ENCODE measurements around the gene MMEL1.

The MMEL1 gene

DNA sequence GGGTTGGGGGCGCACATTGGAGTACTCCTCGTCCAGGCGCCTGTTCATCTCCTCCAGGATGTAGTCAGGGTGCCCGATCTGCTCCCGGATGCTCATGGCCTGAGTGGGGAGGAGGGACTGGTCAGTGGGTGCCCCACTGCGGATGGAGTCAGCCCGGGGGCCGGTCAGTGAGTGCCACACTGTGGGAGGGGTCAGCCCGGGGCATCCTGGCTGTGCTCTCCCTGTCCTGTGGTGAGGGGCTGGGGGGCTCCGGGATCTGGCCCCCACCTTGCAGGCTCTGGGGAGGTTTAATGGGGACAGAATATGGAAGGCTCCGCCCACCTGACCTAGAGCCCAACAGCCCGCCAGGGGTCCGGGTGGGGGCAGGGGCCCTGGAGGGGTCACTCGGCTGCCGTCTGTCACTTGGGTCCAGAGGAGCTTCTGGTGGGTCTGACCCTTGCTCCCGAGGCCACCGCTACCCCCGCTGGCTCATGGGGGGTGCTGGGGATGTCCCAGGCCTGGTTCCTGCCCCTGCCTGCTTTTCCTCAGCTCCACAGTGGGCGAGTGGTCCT is 37.5 kb downstream of the MMEL1 start:
- TF ChIP-seq, protein P1, sequence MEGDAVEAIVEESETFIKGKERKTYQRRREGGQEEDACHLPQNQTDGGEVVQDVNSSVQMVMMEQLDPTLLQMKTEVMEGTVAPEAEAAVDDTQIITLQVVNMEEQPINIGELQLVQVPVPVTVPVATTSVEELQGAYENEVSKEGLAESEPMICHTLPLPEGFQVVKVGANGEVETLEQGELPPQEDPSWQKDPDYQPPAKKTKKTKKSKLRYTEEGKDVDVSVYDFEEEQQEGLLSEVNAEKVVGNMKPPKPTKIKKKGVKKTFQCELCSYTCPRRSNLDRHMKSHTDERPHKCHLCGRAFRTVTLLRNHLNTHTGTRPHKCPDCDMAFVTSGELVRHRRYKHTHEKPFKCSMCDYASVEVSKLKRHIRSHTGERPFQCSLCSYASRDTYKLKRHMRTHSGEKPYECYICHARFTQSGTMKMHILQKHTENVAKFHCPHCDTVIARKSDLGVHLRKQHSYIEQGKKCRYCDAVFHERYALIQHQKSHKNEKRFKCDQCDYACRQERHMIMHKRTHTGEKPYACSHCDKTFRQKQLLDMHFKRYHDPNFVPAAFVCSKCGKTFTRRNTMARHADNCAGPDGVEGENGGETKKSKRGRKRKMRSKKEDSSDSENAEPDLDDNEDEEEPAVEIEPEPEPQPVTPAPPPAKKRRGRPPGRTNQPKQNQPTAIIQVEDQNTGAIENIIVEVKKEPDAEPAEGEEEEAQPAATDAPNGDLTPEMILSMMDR (conservative IDR thresholded peaks at IDR 0.05; ENCODE audit: low read depth, low read length): no peak
- H2AFZ ChIP-seq (ENCODE audit: low read depth): no peak overlapping the region
- H4K20me1 ChIP-seq (ENCODE audit: insufficient read depth): no peaks in the 10 kb centered on the region
- no peaks in the 10 kb centered on the region for H3K4me1 ChIP-seq (ENCODE audit: low read depth, poor library complexity, severe bottlenecking)
- H3K79me2 ChIP-seq (ENCODE audit: insufficient read depth, low read depth): no peaks in the 10 kb centered on the region
- no peak overlapping the region for H3K4me3 ChIP-seq (IDR thresholded peaks at IDR 0.05; ENCODE audit: insufficient read depth, low read depth, low read length)
- no peak overlapping the region for H3K9ac ChIP-seq
- H3K27me3 ChIP-seq (ENCODE audit: insufficient read depth, low read depth): peaks cover 81% of the 10 kb centered on the region
- H3K27ac ChIP-seq: no peak overlapping the region
- no peaks in the 10 kb centered on the region for H3K36me3 ChIP-seq (ENCODE audit: insufficient read depth)
- no peak overlapping the region for H3K4me2 ChIP-seq

- no peaks in the 10 kb centered on the region for H3K79me2 ChIP-seq (ENCODE audit: insufficient read depth, low read depth)
- H2AFZ ChIP-seq (ENCODE audit: low read depth): no peak overlapping the region
- H3K4me1 ChIP-seq (ENCODE audit: low read depth, poor library complexity, severe bottlenecking): no peaks in the 10 kb centered on the region
- H3K36me3 ChIP-seq (ENCODE audit: insufficient read depth): no peaks in the 10 kb centered on the region
- H3K4me3 ChIP-seq (IDR thresholded peaks at IDR 0.05; ENCODE audit: insufficient read depth, low read depth, low read length): no peak overlapping the region
- no peak overlapping the region for H3K4me2 ChIP-seq
- H4K20me1 ChIP-seq (ENCODE audit: insufficient read depth): no peaks in the 10 kb centered on the region
- H3K27ac ChIP-seq: no peak overlapping the region
- no peak overlapping the region for H3K9ac ChIP-seq
- TF ChIP-seq, protein P1 (conservative IDR thresholded peaks at IDR 0.05; ENCODE audit: low read depth, low read length): no peak
- H3K27me3 ChIP-seq (ENCODE audit: insufficient read depth, low read depth): peaks cover 80% of the 10 kb centered on the region
Measured at GRCh38 chr1:2594641-2595131, 38.1 kb downstream of the MMEL1 start.

DNA sequence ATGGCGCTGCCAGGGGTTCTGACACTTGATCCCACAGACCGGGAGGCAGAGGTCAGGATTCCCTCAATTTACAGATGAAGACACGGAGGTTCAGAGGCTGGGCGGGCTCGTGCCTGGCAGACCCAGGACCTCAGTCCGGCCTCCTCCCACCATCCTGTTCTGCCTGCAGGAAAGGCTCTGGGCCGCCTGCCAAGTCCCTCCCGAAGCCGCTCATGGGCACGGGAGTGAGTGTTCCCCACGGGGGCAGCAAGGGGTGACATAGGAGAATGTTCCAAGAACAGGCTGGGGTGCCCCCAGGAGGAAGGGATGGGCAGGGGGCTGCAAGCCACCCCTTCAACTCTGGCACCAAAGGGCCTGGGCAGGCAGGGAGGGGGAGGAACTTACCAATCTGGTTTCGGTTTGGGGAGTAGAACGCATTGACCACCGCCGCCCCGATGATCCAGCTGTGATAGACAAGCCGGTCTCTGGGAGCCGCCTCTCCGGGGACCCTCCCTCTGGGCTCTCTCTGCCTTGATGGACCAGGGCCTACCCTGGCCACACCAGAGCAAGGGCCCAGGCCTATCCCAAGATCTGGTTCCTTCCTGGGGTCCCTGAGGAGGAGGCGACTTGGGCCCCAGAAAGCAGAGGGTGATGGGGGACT is 38.7 kb downstream of the MMEL1 start:
- TF ChIP-seq, protein P1 (conservative IDR thresholded peaks at IDR 0.05; ENCODE audit: low read depth, low read length): no peak
- H3K4me2 ChIP-seq: no peak overlapping the region

GRCh38 chr1:2593251-2593878 is 39.5 kb downstream of the MMEL1 start:
- Histone ChIP-seq H3K36me3 (ENCODE audit: insufficient read depth) (no peaks in the 10 kb centered on the region), H3K4me3 (IDR thresholded peaks at IDR 0.05; ENCODE audit: insufficient read depth, low read depth, low read length) (no peak overlapping the region), H3K4me1 (ENCODE audit: low read depth, poor library complexity, severe bottlenecking) (no peaks in the 10 kb centered on the region), H3K27ac (no peak overlapping the region), H3K9ac (no peak overlapping the region), H3K79me2 (ENCODE audit: insufficient read depth, low read depth) (no peaks in the 10 kb centered on the region), H3K27me3 (ENCODE audit: insufficient read depth, low read depth) (peaks cover 71% of the 10 kb centered on the region), H4K20me1 (ENCODE audit: insufficient read depth) (no peaks in the 10 kb centered on the region), H2AFZ (ENCODE audit: low read depth) (no peak overlapping the region), H3K4me2 (no peak overlapping the region)
- TF ChIP-seq, protein P1 (conservative IDR thresholded peaks at IDR 0.05; ENCODE audit: low read depth, low read length): no peak

More for the DNA sequence above, 38.7 kb downstream of the MMEL1 start:
- Histone ChIP-seq H4K20me1 (ENCODE audit: insufficient read depth) (no peaks in the 10 kb centered on the region), H3K4me1 (ENCODE audit: low read depth, poor library complexity, severe bottlenecking) (no peaks in the 10 kb centered on the region), H2AFZ (ENCODE audit: low read depth) (no peak overlapping the region), H3K36me3 (ENCODE audit: insufficient read depth) (no peaks in the 10 kb centered on the region), H3K27me3 (ENCODE audit: insufficient read depth, low read depth) (peaks cover 75% of the 10 kb centered on the region), H3K9ac (no peak overlapping the region), H3K4me3 (IDR thresholded peaks at IDR 0.05; ENCODE audit: insufficient read depth, low read depth, low read length) (no peak overlapping the region), H3K79me2 (ENCODE audit: insufficient read depth, low read depth) (no peaks in the 10 kb centered on the region), H3K27ac (no peak overlapping the region)
